H54 (cell line): ENCODE results near the gene HMHB1.
"Not testable (repeated sequence)": the region's sequence is repeated elsewhere in the genome, so short reads cannot be mapped to it uniquely, and the experiment has no call there.

Source experiments
- DNase-seq: peaks from one replicate; pipeline ENCODE4 v3.0.0; 2011; ENCODE audit warnings: low spot score, mixed read lengths; ENCODE audit not compliant: insufficient read length
- FAIRE-seq: peaks from 3 replicates; lab custom pipeline; 2011; peaks lifted over from hg19 to GRCh38; lab: Jason Lieb, UNC
- POLR2A ChIP-seq: IDR thresholded peaks from 2 replicates; pipeline ENCODE4 v1.6.1; 2011; ENCODE audit warnings: low read depth, mild to moderate bottlenecking, low read length

The HMHB1 gene

GRCh38 chr5:143790457-143791112 is 21.4 kb upstream of the HMHB1 start:
- FAIRE-seq (no peak), DNase-seq (no peak)
- TF ChIP-seq POLR2A, result no peak

DNA sequence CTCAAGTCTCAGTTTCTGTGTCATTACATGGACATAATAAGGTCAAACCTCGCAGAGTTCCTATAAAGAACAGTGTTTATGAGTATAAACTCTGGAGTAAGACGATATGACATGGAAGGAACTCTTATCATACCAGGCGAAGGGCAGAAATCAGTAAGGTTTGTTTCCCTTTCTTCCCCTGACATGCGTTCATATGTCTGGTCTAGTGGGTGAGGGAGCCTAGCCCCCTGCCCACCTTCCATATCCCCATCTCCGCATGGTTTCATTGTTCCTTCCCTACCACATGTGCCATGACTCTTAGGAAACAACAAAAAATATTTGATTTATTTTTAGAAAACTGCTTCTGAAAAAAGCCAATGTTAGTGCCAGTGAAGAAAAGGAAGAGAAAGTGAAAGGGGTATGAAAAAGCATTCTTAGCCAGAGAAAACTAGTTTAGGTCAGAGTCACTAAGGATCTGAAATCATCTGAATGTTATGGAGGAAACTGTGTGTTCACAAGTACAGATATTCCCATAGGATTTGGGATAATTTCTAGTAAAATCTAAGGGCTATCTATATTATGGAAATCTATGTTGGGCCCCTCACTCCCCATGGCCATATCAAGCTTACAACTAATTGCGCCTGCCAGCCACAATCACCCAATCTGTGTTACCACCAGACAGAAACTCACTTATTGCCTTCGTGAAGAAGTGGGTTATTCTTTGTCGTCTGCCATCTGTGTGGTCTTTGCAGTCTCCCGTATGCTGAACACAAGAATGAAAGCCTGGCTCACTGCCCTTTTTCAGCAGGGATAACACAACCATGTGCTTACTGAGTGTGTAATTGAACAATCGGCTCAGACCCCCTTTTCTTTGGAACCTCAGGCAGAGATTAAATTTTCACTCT is 19.9 kb upstream of the HMHB1 start:
- no peak for FAIRE-seq
- no peak for DNase-seq
- TF ChIP-seq POLR2A, result no peak

DNA sequence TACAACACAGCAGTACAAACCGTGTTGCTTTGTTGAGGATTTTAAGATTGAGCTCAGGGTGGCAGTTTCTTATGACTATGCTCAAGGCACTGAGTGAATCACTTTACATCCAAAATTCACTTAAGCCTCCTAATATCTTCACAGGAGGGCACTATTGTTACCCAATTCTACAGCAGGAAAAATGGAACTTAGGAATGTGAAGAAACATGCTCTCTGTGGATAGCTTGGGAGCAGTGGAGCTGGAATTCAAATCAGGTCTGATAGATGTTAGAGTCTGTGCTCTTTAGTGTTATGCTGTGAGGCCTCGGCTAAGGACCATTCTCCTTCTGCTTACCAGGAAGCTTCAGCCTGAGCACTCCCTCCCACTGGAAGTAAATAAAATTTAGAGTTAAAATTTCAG is 18.7 kb upstream of the HMHB1 start:
- DNase-seq, result no peak
- no peak for TF ChIP-seq POLR2A
- no peak for FAIRE-seq

DNA sequence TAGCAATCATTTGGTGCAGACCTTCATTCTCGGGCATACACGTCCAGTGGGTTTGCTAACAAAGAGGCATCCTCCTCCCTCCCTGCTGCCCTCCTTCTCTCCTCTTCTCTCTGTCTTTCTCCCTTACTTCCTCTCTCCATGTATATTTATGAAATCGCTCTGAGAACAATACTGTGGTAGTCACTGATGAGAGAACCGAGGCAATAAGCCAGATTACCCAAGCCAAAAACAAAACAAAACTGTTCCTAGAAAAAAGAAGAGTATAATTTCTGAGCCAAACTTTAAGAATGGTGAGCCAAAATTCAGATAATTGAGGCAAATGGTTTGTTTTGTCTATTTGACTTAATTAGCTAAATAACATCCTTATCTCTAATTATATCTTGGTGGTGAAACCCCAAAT is 15.8 kb upstream of the HMHB1 start:
- DNase-seq, result no peak
- FAIRE-seq, result no peak
- no peak for TF ChIP-seq POLR2A

GRCh38 chr5:143796753-143797152 is 15.2 kb upstream of the HMHB1 start:
- no peak for DNase-seq
- no peak for FAIRE-seq
- no peak for TF ChIP-seq POLR2A

GRCh38 chr5:143800715-143801114 is 11.2 kb upstream of the HMHB1 start:
- no peak for DNase-seq
- TF ChIP-seq POLR2A, result no peak
- no peak for FAIRE-seq

DNA sequence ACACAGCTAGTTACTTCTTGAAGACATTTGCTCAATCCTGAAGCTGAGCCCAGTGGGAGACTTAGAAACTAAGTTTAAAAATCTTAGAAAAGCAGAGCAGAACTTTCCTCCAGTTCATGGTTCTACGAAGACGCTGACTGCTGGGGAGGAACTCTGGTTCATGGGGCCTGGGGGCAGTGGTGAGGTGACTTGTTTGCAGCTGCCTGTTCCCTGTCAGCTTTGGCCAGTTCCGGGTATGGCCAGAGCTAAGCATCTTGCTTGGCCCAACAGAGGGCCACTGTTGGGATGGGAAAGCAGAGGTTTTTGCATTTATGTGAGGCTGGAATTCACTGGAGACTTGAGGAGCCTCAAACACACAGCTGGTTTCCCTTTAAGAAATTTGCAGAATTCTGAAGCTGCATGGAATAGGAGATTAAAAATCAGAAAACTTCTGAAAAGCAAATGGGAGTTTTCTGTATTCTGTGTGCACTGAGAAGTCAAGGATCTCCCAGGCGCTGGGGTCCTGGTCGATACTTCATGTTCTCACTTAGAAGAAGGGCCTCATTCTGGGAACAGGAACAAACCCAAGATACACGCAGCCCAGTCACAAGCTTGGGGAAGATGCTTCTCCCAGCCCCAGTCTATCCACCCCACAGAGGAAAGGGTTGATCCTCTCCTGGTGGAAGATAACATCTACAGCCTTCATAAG is 10.6 kb upstream of the HMHB1 start:
- no peak for TF ChIP-seq POLR2A
- FAIRE-seq, result no peak
- DNase-seq, result no peak

DNA sequence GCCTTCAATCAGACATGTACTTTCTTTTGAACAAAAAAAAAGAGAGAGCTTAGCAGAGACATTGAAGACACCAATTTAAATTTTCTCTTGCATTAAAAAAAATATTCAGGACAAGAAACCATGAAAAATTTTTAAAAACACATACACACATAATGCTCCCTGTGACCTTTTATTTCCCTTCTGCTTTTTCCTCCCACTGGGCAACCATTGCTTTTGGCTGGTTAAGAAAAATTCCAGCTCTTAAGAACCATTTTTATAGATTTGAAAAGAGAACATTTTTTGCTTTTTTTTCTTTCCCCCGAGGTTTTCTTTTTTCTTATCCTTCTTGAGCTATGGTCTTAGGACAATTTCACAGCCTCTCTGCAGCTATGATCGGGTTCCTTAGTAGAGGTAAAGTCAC is 6.1 kb upstream of the HMHB1 start:
- TF ChIP-seq POLR2A, result no peak
- DNase-seq (no peak), FAIRE-seq (no peak)

DNA sequence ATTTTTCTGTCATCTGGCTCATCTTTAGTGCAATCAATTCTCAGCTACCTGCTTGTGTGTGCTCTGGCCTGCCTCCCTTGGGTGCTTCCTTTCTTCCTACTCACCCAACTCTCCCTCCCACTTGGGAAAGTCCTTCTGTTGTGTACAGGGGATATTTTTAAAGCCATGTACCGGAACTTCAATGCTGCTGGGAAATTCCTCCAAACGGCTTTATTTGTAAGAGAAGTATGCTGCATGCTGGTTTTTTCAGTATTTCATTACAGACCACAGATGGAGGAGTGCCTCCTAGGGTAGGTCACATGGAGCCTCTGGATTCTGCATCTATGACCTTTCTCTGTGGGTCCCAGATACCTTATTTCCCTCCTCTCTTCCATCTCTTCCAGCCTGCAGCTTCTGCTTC is 5.4 kb upstream of the HMHB1 start:
- FAIRE-seq, result no peak
- DNase-seq, result no peak
- TF ChIP-seq POLR2A, result no peak

DNA sequence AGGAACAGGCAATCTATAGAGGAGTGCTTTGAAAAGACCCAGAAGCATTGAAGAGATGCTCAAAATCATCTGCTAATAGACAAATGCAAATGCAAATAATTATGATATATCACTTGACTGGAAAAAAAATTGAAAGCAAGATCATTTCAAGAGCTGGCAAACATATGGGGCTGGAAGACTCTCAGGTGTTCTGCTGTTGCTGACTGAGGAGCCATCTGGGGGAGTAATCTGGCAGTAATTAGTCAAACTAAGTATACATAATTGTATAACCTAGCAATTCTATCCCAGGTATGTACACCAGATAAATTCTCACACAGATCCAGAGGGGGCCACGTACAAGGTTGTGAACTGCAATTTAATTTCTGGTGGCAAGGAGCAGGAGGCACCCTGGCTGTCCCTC is 4.6 kb upstream of the HMHB1 start:
- DNase-seq (no peak), FAIRE-seq (no peak)

GRCh38 chr5:143816370-143816769 is 4.4 kb downstream of the HMHB1 start:
- FAIRE-seq, DNase-seq: not testable (repeated sequence)

More for the DNA sequence above, 4.6 kb upstream of the HMHB1 start:
- no peak for TF ChIP-seq POLR2A

- no peak for TF ChIP-seq POLR2A
- FAIRE-seq, result no peak
- DNase-seq, result no peak
These were observed 7.8 kb downstream of the HMHB1 start for GRCh38 chr5:143819716-143820115.

- no peak for TF ChIP-seq POLR2A
- FAIRE-seq (no peak), DNase-seq (no peak)
These were observed 8.5 kb downstream of the HMHB1 start for GRCh38 chr5:143820451-143820850.

- TF ChIP-seq POLR2A, result no peak
- FAIRE-seq (peak; percentile 91), DNase-seq (peak; percentile 55)
These were observed 13.1 kb downstream of the HMHB1 start for GRCh38 chr5:143824851-143825720.
